K562 (cell line): ENCODE data around the gene UFSP1. TPM values are rescaled to one million over a fixed set of nuclear protein-coding genes. Genes with fewer than 3 reads are reported as not detected.

Experiments used
- ATAC-seq: fragments of 200-7000 bp; cut with Tn5 transposase; 3 replicates; pipeline ENCODE4 v1.9.1; 2020; ENCODE audit warnings: moderate library complexity
- BruUV-seq: library from RNA; stranded (reverse); fragments of 400-500 nt; replicated peaks from 2 replicates; lab custom pipeline; 2021; lab: Mats Ljungman, UMichigan
- CTCF ChIA-PET: fragments of 300-600 bp; formaldehyde crosslinking; extraction: SDS; loops from one replicate; lab custom pipeline; 2021; ENCODE audit warnings: low intra/inter-chr PET ratio; lab: Yijun Ruan, JAX
- POLR2A ChIA-PET: fragments of 300-600, 350-650 bp; sonication (Branson Sonifier 250); formaldehyde crosslinking; extraction: SDS; loops from one replicate; lab custom pipeline; 2021; ENCODE audit warnings: antibody characterized with exemption, inconsistent platforms; lab: Yijun Ruan, JAX
- DNase-seq, 4 experiments: peaks; one replicate each; pipeline versions ENCODE4 v3.0.0 to v3.0.0-alpha.2; 2011 to 2018; ENCODE audit warnings: low spot score in 3 of 4, mixed read lengths in 3 of 4; ENCODE audit errors: extremely low read depth in 1 of 4
- FAIRE-seq: peaks from 2 replicates; lab custom pipeline; 2011; peaks lifted over from hg19 to GRCh38; lab: Jason Lieb, UNC
- H2AFZ ChIP-seq: 2 replicates; pipeline ENCODE4 v1.6.0; 2011; ENCODE audit warnings: low read depth, low read length, control low read depth, inconsistent platforms
- H3K27ac ChIP-seq: fragments of 200-600 bp; 3 replicates; pipeline ENCODE4 v1.8.0; 2011; ENCODE audit warnings: low read depth, mild to moderate bottlenecking, control low read depth, inconsistent platforms, low read length, moderate library complexity, mixed read lengths; ENCODE audit errors: extremely low read depth
- H3K27me3 ChIP-seq, 2 experiments: fragments of 300-600 bp in 1 of 2; 2 replicates in 1 of 2; 3 replicates in 1 of 2; pipeline versions ENCODE4 v1.6.0 to v1.8.0; 2011; ENCODE audit warnings: inconsistent platforms in 2 of 2, low read length in 2 of 2, mild to moderate bottlenecking in 1 of 2, mixed read lengths in 1 of 2, moderate library complexity in 1 of 2; ENCODE audit not compliant: control insufficient read depth in 2 of 2, insufficient read depth in 2 of 2
- H3K36me3 ChIP-seq: fragments of 300-600 bp; 3 replicates; pipeline ENCODE4 v1.8.0; 2011; ENCODE audit warnings: mild to moderate bottlenecking, low read length, inconsistent platforms; ENCODE audit not compliant: control insufficient read depth, insufficient read depth
- H3K4me1 ChIP-seq, 2 experiments: fragments of 200-600 bp in 1 of 2; replicated peaks in 1 of 2; 2 replicates in 1 of 2; 3 replicates in 1 of 2; pipeline versions ENCODE4 v1.5.1 to v1.8.0; 2011; ENCODE audit warnings: inconsistent platforms in 2 of 2, low read length in 2 of 2, mild to moderate bottlenecking in 1 of 2, mixed read lengths in 1 of 2, moderate library complexity in 1 of 2; ENCODE audit not compliant: control insufficient read depth in 2 of 2, insufficient read depth in 2 of 2
- H3K4me2 ChIP-seq: 2 replicates; pipeline ENCODE4 v1.6.1; 2011; ENCODE audit warnings: low read length, control low read depth, inconsistent platforms, mixed read lengths; ENCODE audit not compliant: insufficient read depth
- H3K4me3 ChIP-seq: fragments of 200-600 bp; sonication (generic), shearing (Covaris generic); 2 replicates; pipeline ENCODE4 v1.5.1; 2016; ENCODE audit warnings: control low read depth, inconsistent platforms
- H3K79me2 ChIP-seq: fragments of 200-600 bp; 3 replicates; pipeline ENCODE4 v1.8.0; 2011; ENCODE audit warnings: low read length, inconsistent platforms; ENCODE audit not compliant: control insufficient read depth, insufficient read depth
- H3K9ac ChIP-seq, 2 experiments: 2 replicates each; pipeline versions ENCODE4 v1.6.0 to v1.6.1; 2011; ENCODE audit warnings: low read depth in 2 of 2, low read length in 2 of 2, control low read depth in 1 of 2, inconsistent platforms in 1 of 2, mild to moderate bottlenecking in 1 of 2, mixed read lengths in 1 of 2; ENCODE audit not compliant: insufficient read depth in 1 of 2
- H3K9me1 ChIP-seq: one replicate; pipeline ENCODE4 v1.6.0; 2011; ENCODE audit warnings: inconsistent platforms, mild to moderate bottlenecking, low read length, moderate library complexity; ENCODE audit not compliant: control insufficient read depth, insufficient read depth
- H3K9me3 ChIP-seq: replicated peaks from 2 replicates; pipeline ENCODE4 v1.5.1; 2011; ENCODE audit warnings: low read depth, low read length, inconsistent platforms; ENCODE audit not compliant: control insufficient read depth, insufficient read depth
- H4K20me1 ChIP-seq: replicated peaks from 2 replicates; pipeline ENCODE4 v1.6.1; 2011; ENCODE audit warnings: low read length, inconsistent platforms, mixed read lengths; ENCODE audit not compliant: control insufficient read depth, insufficient read depth
- BRCA1 ChIP-seq, 2 experiments: fragments of 450-650 bp in 1 of 2; sonication (generic) in 1 of 2; formaldehyde crosslinking in 1 of 2; IDR thresholded peaks; 2 replicates each; pipeline versions ENCODE4 v1.5.0 to v1.6.1; 2017 to 2020; ENCODE audit warnings: mild to moderate bottlenecking in 1 of 2, missing genetic modification reagents in 1 of 2
- CEBPB ChIP-seq: fragments of 450-650 bp; IDR thresholded peaks from 2 replicates; pipeline ENCODE4 v1.6.1; 2016; ENCODE audit warnings: missing genetic modification characterization, missing compliant biosample characterization
- GABPB2 ChIP-seq: fragments of 250-450 bp; sonication (Bioruptor Pico); conservative IDR thresholded peaks from 2 replicates; pipeline ENCODE4 v1.5.1; 2021; ENCODE audit warnings: mild to moderate bottlenecking
- PHB2 ChIP-seq: fragments of 450-650 bp; IDR thresholded peaks from 2 replicates; pipeline ENCODE4 v1.6.1; 2017; ENCODE audit warnings: low read depth
- RBM25 ChIP-seq: fragments of 200-400 bp; formaldehyde crosslinking; IDR thresholded peaks from 2 replicates; pipeline ENCODE4 v1.6.1; 2018; ENCODE audit warnings: low read length, low read depth, moderate library complexity; ENCODE audit not compliant: severe bottlenecking
- TCF7L2 ChIP-seq: fragments of 150-350 bp; IDR thresholded peaks from 2 replicates; pipeline ENCODE4 v1.6.1; 2016; ENCODE audit warnings: low read depth, mild to moderate bottlenecking, low read length, moderate library complexity
- TFAM ChIP-seq: fragments of 250-450 bp; sonication (Bioruptor Pico); conservative IDR thresholded peaks from 2 replicates; pipeline ENCODE4 v1.5.0; 2021; ENCODE audit warnings: mild to moderate bottlenecking, moderate library complexity
- ZNF12 ChIP-seq: sonication (generic); formaldehyde crosslinking; IDR thresholded peaks from 2 replicates; pipeline ENCODE4 v1.4.0; 2020; ENCODE audit warnings: mild to moderate bottlenecking, missing genetic modification reagents
- ZNF24 ChIP-seq: fragments of 450-650 bp; IDR thresholded peaks from 2 replicates; pipeline ENCODE4 v1.6.1; 2016
- WGBS: fragments of 100-300 bp; shearing (Covaris generic); methylation state at CpG from one replicate; pipeline ENCODE4 v1.1.6; 2016; ENCODE audit warnings: low coverage, mixed read lengths; ENCODE audit not compliant: insufficient coverage; ENCODE audit errors: missing lambda C conversion rate; 5-methylcytosine and 5-hydroxymethylcytosine counted together
- in situ Hi-C: fragments of 300-500 bp; cut with MboI; formaldehyde crosslinking; loops from 4 replicates; pipeline ENCODE4 v1.15.0; 2018; ENCODE audit warnings: inconsistent platforms, mixed read lengths
- intact Hi-C: fragments of 100-400 bp; cut with micrococcal nuclease; formaldehyde crosslinking; loops from 2 replicates; pipeline ENCODE4 v1.14.2; 2022
- polyA plus RNA-seq, 8 experiments: library from polyadenylated mRNA; depleted of rRNA in 4 of 8; stranded (reverse) in 5 of 8; unstranded in 3 of 8; fragments of >200 nt; fragmentation: Nextera tagmentation in 2 of 8; fragmentation: Illumina TruSeq in 1 of 8; extraction: Ambion mirVana in 2 of 8; extraction: Trizol in 1 of 8; gene quantifications; 2 replicates each; pipeline versions ENCODE4 v1.2.1 to v1.2.3, GENCODE V29; 2011 to 2014; ENCODE audit warnings: inconsistent platforms in 1 of 8, missing spikeins in 1 of 8
- total RNA-seq, 7 experiments: library from RNA; depleted of rRNA in 6 of 7; stranded (reverse); fragments of >200 nt in 6 of 7; fragmentation: Illumina TruSeq in 2 of 7; extraction: Trizol in 2 of 7; gene quantifications; 2 replicates each; pipeline versions ENCODE4 v1.2.1 to v1.2.3, GENCODE V29; 2011 to 2021; ENCODE audit warnings: low replicate concordance in 1 of 7
- TF ChIP-seq, protein P1 (sequence below): fragments of 450-650 bp; formaldehyde crosslinking; IDR thresholded peaks from 2 replicates; pipeline ENCODE4 v1.4.0; 2020; ENCODE audit warnings: mild to moderate bottlenecking, moderate library complexity
- TF ChIP-seq, protein P2 (sequence below): fragments of 250-450 bp; sonication (Bioruptor Pico); IDR thresholded peaks from 2 replicates; pipeline ENCODE4 v1.8.0; 2021; ENCODE audit warnings: borderline replicate concordance, mild to moderate bottlenecking, moderate library complexity; ENCODE audit not compliant: poor library complexity, severe bottlenecking
- TF ChIP-seq, protein P3 (sequence below): sonication (generic); formaldehyde crosslinking; IDR thresholded peaks from 2 replicates; pipeline ENCODE4 v1.8.1; 2023; ENCODE audit warnings: mild to moderate bottlenecking, missing genetic modification reagents
- TF ChIP-seq, protein P4 (sequence below): fragments of 250-450 bp; sonication (Bioruptor Pico); IDR thresholded peaks from 2 replicates; pipeline ENCODE4 v1.5.0; 2021; ENCODE audit warnings: mild to moderate bottlenecking, moderate library complexity
- TF ChIP-seq, protein P5 (sequence below): fragments of 200-800 bp; sonication (Bioruptor generic); IDR thresholded peaks from 2 replicates; pipeline ENCODE4 v1.6.1; 2017; ENCODE audit warnings: missing genetic modification characterization, missing compliant biosample characterization

UFSP1 gene
- total and polyA plus RNA-seq, 9 of the 15 experiments (the other 6 are each of a cell fraction or from before 2014, with no cell fraction given): 0.50 to 18.8 (median 2.1) TPM

DNA sequence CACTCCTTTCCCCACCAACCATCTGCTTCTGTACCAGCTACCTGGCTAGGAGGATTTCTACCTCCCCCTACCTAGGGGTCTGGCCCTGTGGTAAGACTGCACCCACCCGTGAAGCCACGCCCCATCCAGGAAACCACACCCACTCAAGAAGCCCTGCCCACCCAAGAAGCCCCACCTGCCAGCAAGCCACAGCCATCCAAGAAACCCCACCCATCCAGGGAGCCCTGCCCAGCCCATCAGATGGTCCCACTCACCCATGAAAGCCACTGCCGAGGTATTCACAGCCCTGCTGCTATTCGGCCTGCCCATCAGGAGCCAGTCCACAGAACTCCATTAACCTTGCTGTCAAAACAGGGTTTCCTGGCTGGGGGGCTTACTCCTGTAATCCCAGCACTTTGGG is 44.2 kb upstream of the UFSP1 start (continued):
- TF ChIP-seq ZNF24: no peak
- TF ChIP-seq TFAM (CRISPR knock-in tag): no peak
- TF ChIP-seq, protein P1, sequence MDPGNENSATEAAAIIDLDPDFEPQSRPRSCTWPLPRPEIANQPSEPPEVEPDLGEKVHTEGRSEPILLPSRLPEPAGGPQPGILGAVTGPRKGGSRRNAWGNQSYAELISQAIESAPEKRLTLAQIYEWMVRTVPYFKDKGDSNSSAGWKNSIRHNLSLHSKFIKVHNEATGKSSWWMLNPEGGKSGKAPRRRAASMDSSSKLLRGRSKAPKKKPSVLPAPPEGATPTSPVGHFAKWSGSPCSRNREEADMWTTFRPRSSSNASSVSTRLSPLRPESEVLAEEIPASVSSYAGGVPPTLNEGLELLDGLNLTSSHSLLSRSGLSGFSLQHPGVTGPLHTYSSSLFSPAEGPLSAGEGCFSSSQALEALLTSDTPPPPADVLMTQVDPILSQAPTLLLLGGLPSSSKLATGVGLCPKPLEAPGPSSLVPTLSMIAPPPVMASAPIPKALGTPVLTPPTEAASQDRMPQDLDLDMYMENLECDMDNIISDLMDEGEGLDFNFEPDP: no peak
- no peak for TF ChIP-seq BRCA1 (IDR thresholded peaks at IDR 0.05)
- TF ChIP-seq BRCA1 (CRISPR knock-in tag; IDR thresholded peaks at IDR 0.05): no peak
- TF ChIP-seq TCF7L2: no peak
- TF ChIP-seq, protein P2, sequence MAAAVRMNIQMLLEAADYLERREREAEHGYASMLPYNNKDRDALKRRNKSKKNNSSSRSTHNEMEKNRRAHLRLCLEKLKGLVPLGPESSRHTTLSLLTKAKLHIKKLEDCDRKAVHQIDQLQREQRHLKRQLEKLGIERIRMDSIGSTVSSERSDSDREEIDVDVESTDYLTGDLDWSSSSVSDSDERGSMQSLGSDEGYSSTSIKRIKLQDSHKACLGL (CRISPR knock-in tag): no peak
- TF ChIP-seq PHB2: no peak
- no peak for TF ChIP-seq GABPB2 (CRISPR knock-in tag)

DNA sequence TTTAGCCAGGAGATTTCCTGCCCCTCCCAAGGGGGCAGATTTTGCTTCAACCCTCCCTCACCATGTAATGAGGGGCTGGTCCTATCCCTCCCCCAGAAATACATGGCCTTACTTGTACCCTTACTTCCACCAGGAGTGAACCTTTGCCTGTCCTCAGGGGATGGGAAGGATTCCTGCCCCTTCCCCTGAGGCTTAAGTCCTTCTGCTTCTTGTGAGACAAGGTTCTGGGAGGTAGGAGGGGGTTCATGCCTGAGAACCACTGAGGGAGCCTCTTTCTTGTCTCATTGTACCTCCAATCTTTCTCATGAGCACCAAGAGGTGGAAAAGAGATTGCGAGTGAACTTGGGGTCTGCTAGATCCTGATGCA is 40.3 kb upstream of the UFSP1 start:
- Histone ChIP-seq H3K4me2 (no peak overlapping the region), H3K4me1 (peaks cover 0 to 7% of the 10 kb centered on the region in 2 experiments; a peak in 1 of 5 replicates), H4K20me1 (no peaks in the 10 kb centered on the region), H3K4me3 (no peak overlapping the region), H2AFZ (no peak overlapping the region), H3K9me1 (no peaks in the 10 kb centered on the region), H3K27me3 (peaks cover 4 to 6% of the 10 kb centered on the region in 2 experiments; a peak in 2 of 5 replicates), H3K27ac (no peak overlapping the region), H3K36me3 (no peaks in the 10 kb centered on the region), H3K79me2 (no peaks in the 10 kb centered on the region), H3K9ac (no peak overlapping the region), H3K9me3 (no peaks in the 10 kb centered on the region)
- intact Hi-C loops: no loop called here
- POLR2A ChIA-PET: no interaction called here
- FAIRE-seq: no peak
- ATAC-seq: no peak
- BruUV-seq: no TSS peak
- no peak for DNase-seq
- in situ Hi-C loops: no loop called here
- 7% methylated on average over 1 of the region's 1 CpG for WGBS
- CTCF ChIA-PET: no interaction called here
- TF ChIP-seq, protein P3, sequence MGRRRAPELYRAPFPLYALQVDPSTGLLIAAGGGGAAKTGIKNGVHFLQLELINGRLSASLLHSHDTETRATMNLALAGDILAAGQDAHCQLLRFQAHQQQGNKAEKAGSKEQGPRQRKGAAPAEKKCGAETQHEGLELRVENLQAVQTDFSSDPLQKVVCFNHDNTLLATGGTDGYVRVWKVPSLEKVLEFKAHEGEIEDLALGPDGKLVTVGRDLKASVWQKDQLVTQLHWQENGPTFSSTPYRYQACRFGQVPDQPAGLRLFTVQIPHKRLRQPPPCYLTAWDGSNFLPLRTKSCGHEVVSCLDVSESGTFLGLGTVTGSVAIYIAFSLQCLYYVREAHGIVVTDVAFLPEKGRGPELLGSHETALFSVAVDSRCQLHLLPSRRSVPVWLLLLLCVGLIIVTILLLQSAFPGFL (CRISPR knock-in tag): no peak
- TF ChIP-seq, protein P4, sequence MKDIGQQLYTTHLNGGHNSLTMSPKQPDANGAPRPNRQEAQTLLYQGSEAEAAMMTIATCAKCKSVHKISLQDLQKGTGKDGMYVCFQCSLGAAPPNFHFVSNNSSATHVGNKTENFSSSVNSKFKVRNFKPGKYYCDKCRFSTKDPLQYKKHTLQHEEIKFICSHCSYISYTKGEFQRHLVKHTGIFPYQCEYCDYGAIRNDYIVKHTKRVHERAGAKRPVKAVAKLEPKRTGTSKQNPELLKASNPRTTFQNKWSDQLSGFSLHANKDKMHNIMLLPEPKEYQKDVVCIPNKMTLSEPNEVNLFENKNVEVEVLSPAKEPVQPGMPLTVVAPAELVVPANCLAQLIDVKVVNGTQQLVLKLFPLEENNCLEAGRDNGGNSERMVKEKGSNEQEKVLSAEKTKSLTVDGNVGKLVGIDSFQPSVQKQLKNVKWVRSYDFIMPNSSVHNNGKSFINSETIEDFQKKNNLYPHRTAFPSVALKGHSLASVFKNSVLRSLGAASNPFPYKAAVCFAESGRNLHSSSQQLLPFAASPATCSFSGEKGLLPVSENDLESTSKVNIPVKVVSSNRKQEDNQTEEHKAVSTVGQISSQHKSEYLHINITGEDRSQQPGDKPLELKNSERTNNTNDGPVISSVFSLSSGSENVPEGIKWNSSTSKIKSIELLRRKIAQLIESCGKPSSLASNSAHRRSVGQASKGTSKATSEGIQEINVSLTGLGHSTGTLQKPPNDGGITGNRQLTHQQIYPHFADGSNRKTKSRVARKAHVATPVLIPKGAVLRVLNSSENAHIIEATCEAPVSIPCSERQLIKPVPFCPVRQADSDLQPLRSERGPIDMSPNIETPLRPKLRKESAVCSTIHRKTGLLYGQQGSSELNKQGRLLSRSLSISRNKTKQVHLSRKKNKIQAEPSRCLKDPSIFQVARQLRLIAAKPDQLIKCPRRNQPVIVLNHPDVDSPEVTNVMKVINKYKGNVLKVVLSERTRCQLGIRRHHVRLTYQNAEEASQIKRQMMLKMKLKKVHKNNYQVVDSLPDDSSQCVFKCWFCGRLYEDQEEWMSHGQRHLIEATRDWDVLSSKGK (CRISPR knock-in tag): no peak
- no peak for TF ChIP-seq RBM25
- TF ChIP-seq CEBPB: no peak
- TF ChIP-seq, protein P5, sequence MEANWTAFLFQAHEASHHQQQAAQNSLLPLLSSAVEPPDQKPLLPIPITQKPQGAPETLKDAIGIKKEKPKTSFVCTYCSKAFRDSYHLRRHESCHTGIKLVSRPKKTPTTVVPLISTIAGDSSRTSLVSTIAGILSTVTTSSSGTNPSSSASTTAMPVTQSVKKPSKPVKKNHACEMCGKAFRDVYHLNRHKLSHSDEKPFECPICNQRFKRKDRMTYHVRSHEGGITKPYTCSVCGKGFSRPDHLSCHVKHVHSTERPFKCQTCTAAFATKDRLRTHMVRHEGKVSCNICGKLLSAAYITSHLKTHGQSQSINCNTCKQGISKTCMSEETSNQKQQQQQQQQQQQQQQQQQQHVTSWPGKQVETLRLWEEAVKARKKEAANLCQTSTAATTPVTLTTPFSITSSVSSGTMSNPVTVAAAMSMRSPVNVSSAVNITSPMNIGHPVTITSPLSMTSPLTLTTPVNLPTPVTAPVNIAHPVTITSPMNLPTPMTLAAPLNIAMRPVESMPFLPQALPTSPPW (CRISPR knock-in tag): no peak
- no peak for TF ChIP-seq ZNF12 (CRISPR knock-in tag)
